HFF-Myc (cell line): Measurements from ENCODE around the gene FHIT.
A peak's percentile ranks its signal among the peaks of the same experiment; 100 is the strongest.

Experiments used
- DNase-seq: peaks from one replicate; pipeline ENCODE4 v3.0.0-alpha.2; 2011; ENCODE audit warnings: low read depth; ENCODE audit errors: extremely low read depth
- H3K4me3 ChIP-seq: replicated peaks from 2 replicates; pipeline ENCODE4 v1.5.1; 2011; ENCODE audit warnings: low read depth, mild to moderate bottlenecking, control low read depth, low read length
- CTCF ChIP-seq: IDR thresholded peaks from 2 replicates; pipeline ENCODE4 v1.5.1; 2012; ENCODE audit warnings: mild to moderate bottlenecking, low read depth, low read length, control low read depth; ENCODE audit errors: missing control alignments

The FHIT gene

GRCh38 chr3:60743631-60744164 lies 507.6 kb downstream of the FHIT start:
- no peak for TF ChIP-seq CTCF
- DNase-seq: no peak
- no peak overlapping the region for H3K4me3 ChIP-seq

GRCh38 chr3:60742606-60743145 lies 508.6 kb downstream of the FHIT start:
- peak; percentile 4 for TF ChIP-seq CTCF
- peak; percentile 21 for DNase-seq
- no peak overlapping the region for H3K4me3 ChIP-seq

GRCh38 chr3:60737633-60738399 lies 513.4 kb downstream of the FHIT start:
- TF ChIP-seq CTCF: no peak
- no peak overlapping the region for H3K4me3 ChIP-seq
- no peak for DNase-seq

GRCh38 chr3:60730371-60730770 lies 520.9 kb downstream of the FHIT start:
- DNase-seq: no peak
- no peak overlapping the region for H3K4me3 ChIP-seq
- no peak for TF ChIP-seq CTCF

GRCh38 chr3:60729056-60729455 lies 522.2 kb downstream of the FHIT start:
- H3K4me3 ChIP-seq: no peak overlapping the region
- DNase-seq: no peak
- no peak for TF ChIP-seq CTCF

- no peak for DNase-seq
- TF ChIP-seq CTCF: no peak
- H3K4me3 ChIP-seq: no peak overlapping the region
These were observed 523.2 kb downstream of the FHIT start for GRCh38 chr3:60728006-60728405.
